A549 (cell line): ENCODE results near the gene EPOP.

ENCODE experiments used
- CEBPB ChIP-seq, 2 experiments: fragments of >200 bp in 1 of 2; sonication (Bioruptor Twin) in 1 of 2; formaldehyde crosslinking in 1 of 2; IDR thresholded peaks; 2 replicates each; pipeline ENCODE4 v1.6.1; 2012 to 2016
- ESRRA ChIP-seq: fragments of 150-350 bp; IDR thresholded peaks from 2 replicates; pipeline ENCODE4 v1.6.1; 2014; ENCODE audit warnings: mild to moderate bottlenecking, low read length, borderline replicate concordance
- FOSL2 ChIP-seq, 2 experiments: fragments of 450-650 bp in 1 of 2; fragments of >200 bp in 1 of 2; sonication (Bioruptor Twin) in 1 of 2; formaldehyde crosslinking; IDR thresholded peaks; 2 replicates each; pipeline versions ENCODE4 v1.5.0 to v1.6.1; 2016 to 2020; ENCODE audit warnings: mild to moderate bottlenecking in 1 of 2, moderate library complexity in 1 of 2
- MYC ChIP-seq: IDR thresholded peaks from 2 replicates; pipeline ENCODE4 v1.6.1; 2012; ENCODE audit warnings: mild to moderate bottlenecking, inconsistent platforms, low read length, improper control_type of control experiment, borderline replicate concordance
- POLR2A ChIP-seq: IDR thresholded peaks from 2 replicates; pipeline ENCODE4 v1.6.1; 2012; ENCODE audit warnings: mild to moderate bottlenecking, low read length
- RCOR1 ChIP-seq: fragments of 150-350 bp; IDR thresholded peaks from 2 replicates; pipeline ENCODE4 v1.6.1; 2014; ENCODE audit warnings: antibody characterized with exemption, low read length, low read depth
- RNF2 ChIP-seq: fragments of 200-600 bp; sonication (generic); IDR thresholded peaks from 2 replicates; pipeline ENCODE4 v1.6.1; 2016; ENCODE audit warnings: low read depth, mild to moderate bottlenecking, antibody characterized with exemption, moderate library complexity, borderline replicate concordance
- SREBF2 ChIP-seq: fragments of 450-650 bp; IDR thresholded peaks from 2 replicates; pipeline ENCODE4 v1.6.1; 2014; ENCODE audit warnings: mild to moderate bottlenecking, moderate library complexity
- ZFP36 ChIP-seq: fragments of 450-650 bp; IDR thresholded peaks from 2 replicates; pipeline ENCODE4 v1.6.1; 2014; ENCODE audit warnings: borderline replicate concordance; ENCODE audit not compliant: partially characterized antibody
- ZSCAN20 ChIP-seq: fragments of 250-450 bp; sonication (Bioruptor Pico); IDR thresholded peaks from 2 replicates; pipeline ENCODE4 v1.8.0; 2022; ENCODE audit warnings: mild to moderate bottlenecking, moderate library complexity
- TF ChIP-seq, protein P1 (sequence below): fragments of >200 bp; sonication (Bioruptor Twin); formaldehyde crosslinking; IDR thresholded peaks from 3 replicates; pipeline ENCODE4 v1.5.1; 2016
- TF ChIP-seq, protein P2 (sequence below): fragments of 450-650 bp; IDR thresholded peaks from 2 replicates; pipeline ENCODE4 v1.6.1; 2014; ENCODE audit warnings: antibody characterized with exemption
- TF ChIP-seq, protein P3 (sequence below): fragments of 150-350 bp; IDR thresholded peaks from 2 replicates; pipeline ENCODE4 v1.6.1; 2014; ENCODE audit warnings: low read depth, mild to moderate bottlenecking, low read length
- TF ChIP-seq, protein P4 (sequence below): fragments of >200 bp; sonication (Bioruptor Twin); formaldehyde crosslinking; IDR thresholded peaks from 2 replicates; pipeline ENCODE4 v1.6.1; 2016

DNA sequence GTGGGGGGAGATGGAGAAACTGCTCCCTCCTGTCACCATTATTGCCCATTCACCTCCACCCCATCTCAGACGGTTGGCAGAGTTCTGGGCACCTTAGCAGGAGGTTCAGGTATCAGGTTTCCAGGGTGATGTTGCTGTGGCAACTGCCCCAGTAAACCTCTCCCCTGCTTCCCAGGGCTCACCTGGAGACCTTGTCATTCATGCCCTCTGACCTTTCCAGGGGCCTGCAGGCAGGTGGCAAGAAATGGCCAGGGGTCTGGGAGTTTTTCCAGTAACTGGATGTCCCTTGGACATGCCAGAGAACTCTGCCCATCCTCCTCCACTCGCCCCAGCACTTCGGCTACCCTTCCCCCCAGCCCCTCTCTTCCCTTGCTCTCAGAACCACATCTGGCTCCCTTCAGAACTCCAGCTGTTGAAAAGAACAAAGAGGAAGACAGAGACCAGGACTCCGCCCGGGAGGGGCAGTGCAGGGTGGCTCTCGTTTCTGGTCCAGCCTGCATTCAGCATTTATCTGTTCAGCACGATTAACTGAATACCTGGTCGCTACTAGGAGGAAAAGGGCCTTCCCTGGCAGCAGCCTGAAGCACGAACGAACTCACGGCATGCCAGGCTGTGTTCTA is 38.8 kb upstream of the EPOP start:
- TF ChIP-seq MYC (no peak), SREBF2 (no peak), ZSCAN20 (CRISPR knock-in tag) (no peak), ZFP36 (no peak), ESRRA (no peak), FOSL2 (IDR thresholded peaks at IDR 0.05) (no peak), FOSL2 (CRISPR knock-in tag; IDR thresholded peaks at IDR 0.05) (no peak), RCOR1 (no peak), CEBPB (IDR thresholded peaks at IDR 0.05) (no peak), POLR2A (no peak), RNF2 (no peak)
- TF ChIP-seq, protein P1, sequence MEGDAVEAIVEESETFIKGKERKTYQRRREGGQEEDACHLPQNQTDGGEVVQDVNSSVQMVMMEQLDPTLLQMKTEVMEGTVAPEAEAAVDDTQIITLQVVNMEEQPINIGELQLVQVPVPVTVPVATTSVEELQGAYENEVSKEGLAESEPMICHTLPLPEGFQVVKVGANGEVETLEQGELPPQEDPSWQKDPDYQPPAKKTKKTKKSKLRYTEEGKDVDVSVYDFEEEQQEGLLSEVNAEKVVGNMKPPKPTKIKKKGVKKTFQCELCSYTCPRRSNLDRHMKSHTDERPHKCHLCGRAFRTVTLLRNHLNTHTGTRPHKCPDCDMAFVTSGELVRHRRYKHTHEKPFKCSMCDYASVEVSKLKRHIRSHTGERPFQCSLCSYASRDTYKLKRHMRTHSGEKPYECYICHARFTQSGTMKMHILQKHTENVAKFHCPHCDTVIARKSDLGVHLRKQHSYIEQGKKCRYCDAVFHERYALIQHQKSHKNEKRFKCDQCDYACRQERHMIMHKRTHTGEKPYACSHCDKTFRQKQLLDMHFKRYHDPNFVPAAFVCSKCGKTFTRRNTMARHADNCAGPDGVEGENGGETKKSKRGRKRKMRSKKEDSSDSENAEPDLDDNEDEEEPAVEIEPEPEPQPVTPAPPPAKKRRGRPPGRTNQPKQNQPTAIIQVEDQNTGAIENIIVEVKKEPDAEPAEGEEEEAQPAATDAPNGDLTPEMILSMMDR = no peak
- TF ChIP-seq, protein P2, sequence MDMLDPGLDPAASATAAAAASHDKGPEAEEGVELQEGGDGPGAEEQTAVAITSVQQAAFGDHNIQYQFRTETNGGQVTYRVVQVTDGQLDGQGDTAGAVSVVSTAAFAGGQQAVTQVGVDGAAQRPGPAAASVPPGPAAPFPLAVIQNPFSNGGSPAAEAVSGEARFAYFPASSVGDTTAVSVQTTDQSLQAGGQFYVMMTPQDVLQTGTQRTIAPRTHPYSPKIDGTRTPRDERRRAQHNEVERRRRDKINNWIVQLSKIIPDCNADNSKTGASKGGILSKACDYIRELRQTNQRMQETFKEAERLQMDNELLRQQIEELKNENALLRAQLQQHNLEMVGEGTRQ = no peak
- TF ChIP-seq, protein P3, sequence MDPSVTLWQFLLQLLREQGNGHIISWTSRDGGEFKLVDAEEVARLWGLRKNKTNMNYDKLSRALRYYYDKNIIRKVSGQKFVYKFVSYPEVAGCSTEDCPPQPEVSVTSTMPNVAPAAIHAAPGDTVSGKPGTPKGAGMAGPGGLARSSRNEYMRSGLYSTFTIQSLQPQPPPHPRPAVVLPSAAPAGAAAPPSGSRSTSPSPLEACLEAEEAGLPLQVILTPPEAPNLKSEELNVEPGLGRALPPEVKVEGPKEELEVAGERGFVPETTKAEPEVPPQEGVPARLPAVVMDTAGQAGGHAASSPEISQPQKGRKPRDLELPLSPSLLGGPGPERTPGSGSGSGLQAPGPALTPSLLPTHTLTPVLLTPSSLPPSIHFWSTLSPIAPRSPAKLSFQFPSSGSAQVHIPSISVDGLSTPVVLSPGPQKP = no peak
- TF ChIP-seq, protein P4, sequence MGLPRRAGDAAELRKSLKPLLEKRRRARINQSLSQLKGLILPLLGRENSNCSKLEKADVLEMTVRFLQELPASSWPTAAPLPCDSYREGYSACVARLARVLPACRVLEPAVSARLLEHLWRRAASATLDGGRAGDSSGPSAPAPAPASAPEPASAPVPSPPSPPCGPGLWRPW = no peak
